Urothelium cell line (cell line): Measurements from ENCODE around the gene LTBP1.
A peak's percentile ranks its signal among the peaks of the same experiment; 100 is the strongest.

Experiments used
- DNase-seq: peaks from one replicate; pipeline ENCODE4 v3.0.0; 2011; ENCODE audit warnings: low spot score, mixed read lengths
- FAIRE-seq: peaks from 2 replicates; lab custom pipeline; 2011; peaks lifted over from hg19 to GRCh38; lab: Jason Lieb, UNC

LTBP1 gene

GRCh38 chr2:33005057-33005456 lies 58.3 kb downstream of the LTBP1 start:
- no peak for DNase-seq
- no peak for FAIRE-seq

- DNase-seq (no peak), FAIRE-seq (no peak)
These were observed 62.0 kb downstream of the LTBP1 start for GRCh38 chr2:33008716-33009115.

GRCh38 chr2:33009249-33009648 lies 62.5 kb downstream of the LTBP1 start:
- FAIRE-seq (no peak), DNase-seq (no peak)

- no peak for DNase-seq
- no peak for FAIRE-seq
These were observed 64.6 kb downstream of the LTBP1 start for GRCh38 chr2:33011373-33011772.

GRCh38 chr2:33011941-33012340 lies 65.2 kb downstream of the LTBP1 start:
- peak; percentile 29 for DNase-seq
- FAIRE-seq = no peak

GRCh38 chr2:33013684-33014110 lies 66.9 kb downstream of the LTBP1 start:
- DNase-seq (no peak), FAIRE-seq (no peak)

- FAIRE-seq = no peak
- DNase-seq = no peak
These were observed 67.5 kb downstream of the LTBP1 start for GRCh38 chr2:33014268-33014667.

GRCh38 chr2:33015421-33016142 lies 68.8 kb downstream of the LTBP1 start:
- peak; percentile 31 for DNase-seq
- FAIRE-seq = no peak

GRCh38 chr2:33018271-33018670 lies 71.5 kb downstream of the LTBP1 start:
- FAIRE-seq = no peak
- DNase-seq = no peak

GRCh38 chr2:33019796-33020195 lies 73.0 kb downstream of the LTBP1 start:
- DNase-seq (no peak), FAIRE-seq (no peak)

- FAIRE-seq = no peak
- DNase-seq = no peak
These were observed 74.1 kb downstream of the LTBP1 start for GRCh38 chr2:33020883-33021282.

GRCh38 chr2:33021542-33022227 lies 74.9 kb downstream of the LTBP1 start:
- DNase-seq = no peak
- FAIRE-seq = no peak

GRCh38 chr2:33022395-33022985 lies 75.7 kb downstream of the LTBP1 start:
- DNase-seq = no peak
- no peak for FAIRE-seq

- peak; percentile 56 for DNase-seq
- FAIRE-seq = no peak
These were observed 76.4 kb downstream of the LTBP1 start for GRCh38 chr2:33022989-33023727.

GRCh38 chr2:33023728-33024500 lies 77.2 kb downstream of the LTBP1 start:
- FAIRE-seq (no peak), DNase-seq (no peak)

- no peak for FAIRE-seq
These were observed 78.0 kb downstream of the LTBP1 start for GRCh38 chr2:33024758-33025157.

GRCh38 chr2:33029459-33029858 lies 82.7 kb downstream of the LTBP1 start:
- no peak for DNase-seq
- no peak for FAIRE-seq

More at GRCh38 chr2:33024758-33025157, 78.0 kb downstream of the LTBP1 start:
- DNase-seq = no peak

- DNase-seq = no peak
- no peak for FAIRE-seq
These were observed 83.2 kb downstream of the LTBP1 start for GRCh38 chr2:33029926-33030325.

- DNase-seq (no peak), FAIRE-seq (no peak)
These were observed 83.6 kb downstream of the LTBP1 start for GRCh38 chr2:33030326-33030725.

- FAIRE-seq (no peak), DNase-seq (no peak)
These were observed 85.5 kb downstream of the LTBP1 start for GRCh38 chr2:33032245-33032644.
